Choroid plexus epithelial cell (primary cell): Measurements from ENCODE around the gene EYS.

Experiments
- DNase-seq: peaks from one replicate; pipeline ENCODE4 v3.0.0-alpha.2; 2010; ENCODE audit warnings: low read depth
- H3K4me3 ChIP-seq: 2 replicates; pipeline ENCODE4 v1.5.1; 2011; ENCODE audit warnings: low read depth, mild to moderate bottlenecking, control low read depth, low read length, moderate library complexity
- TF ChIP-seq, protein P1 (sequence below): conservative IDR thresholded peaks from 2 replicates; pipeline ENCODE4 v1.5.1; 2011; ENCODE audit warnings: low read depth, mild to moderate bottlenecking, control low read depth, inconsistent platforms, low read length, moderate library complexity

EYS gene

DNA sequence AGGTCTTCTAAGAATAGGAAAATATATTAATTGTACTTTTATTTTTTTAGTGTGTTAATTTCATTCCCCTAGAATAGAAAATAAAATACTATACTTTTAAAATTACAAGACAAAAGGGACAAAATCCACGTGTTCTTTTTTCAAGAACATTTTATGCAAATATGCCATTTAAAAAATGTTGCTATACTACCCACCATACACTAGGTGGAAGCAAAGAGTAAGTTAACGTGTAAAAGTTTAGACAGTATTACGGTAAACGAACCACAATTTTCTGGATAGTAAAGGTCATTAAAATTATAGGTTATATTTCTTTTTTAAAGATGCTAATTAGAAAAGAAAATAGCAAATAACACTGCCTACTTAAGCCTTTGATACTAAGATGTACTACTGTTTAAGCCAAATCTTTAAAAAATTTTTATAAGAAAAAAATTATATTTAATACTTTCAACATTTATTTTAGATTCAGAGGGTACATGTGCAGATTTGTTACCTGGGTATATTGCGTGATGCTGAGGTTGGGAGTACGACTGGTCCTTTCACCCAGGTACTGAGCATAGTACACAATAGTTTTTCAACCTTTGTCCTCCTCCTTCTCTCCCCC lies 1783.8 kb downstream of the EYS start:
- TF ChIP-seq, protein P1, sequence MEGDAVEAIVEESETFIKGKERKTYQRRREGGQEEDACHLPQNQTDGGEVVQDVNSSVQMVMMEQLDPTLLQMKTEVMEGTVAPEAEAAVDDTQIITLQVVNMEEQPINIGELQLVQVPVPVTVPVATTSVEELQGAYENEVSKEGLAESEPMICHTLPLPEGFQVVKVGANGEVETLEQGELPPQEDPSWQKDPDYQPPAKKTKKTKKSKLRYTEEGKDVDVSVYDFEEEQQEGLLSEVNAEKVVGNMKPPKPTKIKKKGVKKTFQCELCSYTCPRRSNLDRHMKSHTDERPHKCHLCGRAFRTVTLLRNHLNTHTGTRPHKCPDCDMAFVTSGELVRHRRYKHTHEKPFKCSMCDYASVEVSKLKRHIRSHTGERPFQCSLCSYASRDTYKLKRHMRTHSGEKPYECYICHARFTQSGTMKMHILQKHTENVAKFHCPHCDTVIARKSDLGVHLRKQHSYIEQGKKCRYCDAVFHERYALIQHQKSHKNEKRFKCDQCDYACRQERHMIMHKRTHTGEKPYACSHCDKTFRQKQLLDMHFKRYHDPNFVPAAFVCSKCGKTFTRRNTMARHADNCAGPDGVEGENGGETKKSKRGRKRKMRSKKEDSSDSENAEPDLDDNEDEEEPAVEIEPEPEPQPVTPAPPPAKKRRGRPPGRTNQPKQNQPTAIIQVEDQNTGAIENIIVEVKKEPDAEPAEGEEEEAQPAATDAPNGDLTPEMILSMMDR = peak; percentile 58
- no peak overlapping the region for H3K4me3 ChIP-seq
- peak; percentile 62 for DNase-seq

DNA sequence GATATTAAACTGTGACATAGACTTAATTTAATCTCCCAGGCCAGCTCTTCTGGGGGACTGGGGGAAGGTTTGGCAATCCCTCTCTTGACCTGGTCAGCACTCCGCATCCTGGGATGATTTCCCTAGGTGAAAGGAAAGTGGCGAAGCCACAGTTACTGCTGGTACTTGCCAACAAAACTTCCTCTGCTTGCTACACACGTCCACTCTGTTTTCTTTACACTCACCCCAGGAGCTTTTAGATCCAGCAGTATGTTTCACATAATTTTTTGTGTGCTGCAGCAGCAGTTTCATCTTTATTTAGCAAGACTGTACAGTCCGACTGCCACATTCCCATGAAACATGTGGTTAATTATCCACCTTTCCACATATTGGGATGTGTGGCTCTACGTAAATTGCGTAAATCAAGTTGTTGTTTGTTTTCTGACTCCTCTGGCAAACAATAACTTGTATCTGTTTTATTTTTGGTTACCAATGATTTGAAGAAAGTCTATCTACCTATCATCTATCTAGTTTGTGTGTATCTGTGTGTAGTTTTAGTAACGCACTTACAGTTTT lies 1787.4 kb downstream of the EYS start:
- DNase-seq = peak; percentile 40
- TF ChIP-seq, protein P1 = no peak
- H3K4me3 ChIP-seq = no peak overlapping the region

DNA sequence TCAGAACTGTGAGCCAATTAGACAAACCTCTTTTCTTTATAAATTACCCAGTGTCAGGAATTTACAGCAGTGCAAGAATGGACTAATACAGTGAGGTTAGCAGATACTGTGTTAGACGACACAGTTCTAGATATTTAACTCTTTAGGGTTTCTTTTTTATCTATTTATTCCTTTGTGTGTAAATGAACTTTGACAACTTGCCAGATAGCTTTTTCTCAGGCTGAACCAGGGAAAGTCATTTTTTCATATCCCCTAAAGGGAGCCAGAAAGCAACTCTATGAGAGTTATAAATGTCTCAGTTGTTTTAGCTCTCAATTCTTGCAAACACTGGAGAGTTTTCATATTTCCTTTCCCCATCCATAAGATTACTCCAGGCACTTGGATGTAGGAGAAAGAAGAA lies 1794.1 kb downstream of the EYS start:
- DNase-seq = no peak
- TF ChIP-seq, protein P1 = no peak
- no peak overlapping the region for H3K4me3 ChIP-seq

DNA sequence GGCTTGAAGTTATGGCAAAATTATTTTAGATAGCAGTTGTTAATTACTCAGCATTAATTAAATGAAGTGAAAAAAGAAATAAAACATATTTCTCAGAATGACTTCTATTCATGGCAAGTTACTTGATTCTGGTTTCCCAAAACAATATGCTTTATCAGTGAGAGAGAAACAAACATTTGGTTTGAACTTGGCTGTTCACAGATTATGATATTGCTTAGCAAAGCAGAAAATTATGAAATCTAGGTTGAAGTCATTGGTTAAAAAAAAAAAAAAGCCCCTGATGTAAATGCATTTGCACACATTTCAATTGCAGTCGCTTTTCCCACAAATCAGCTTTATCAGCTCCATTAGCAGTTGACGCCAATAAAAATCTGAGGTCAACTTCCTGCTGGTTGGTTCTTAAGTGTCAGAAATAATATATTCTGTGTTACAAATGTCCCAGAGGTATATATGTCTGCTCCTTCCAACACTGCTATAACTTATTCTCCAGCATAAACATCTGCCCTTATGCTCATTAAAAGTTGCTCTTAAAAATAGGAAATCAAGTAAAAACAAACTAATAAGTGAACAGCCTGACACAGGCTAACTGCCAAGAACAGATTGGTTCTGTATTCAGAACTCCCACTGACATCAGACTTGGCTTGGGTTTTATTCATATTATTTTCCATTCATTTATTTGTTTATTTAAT lies 1796.0 kb downstream of the EYS start:
- peak; percentile 27 for DNase-seq
- H3K4me3 ChIP-seq = no peak overlapping the region
- TF ChIP-seq, protein P1 = no peak

DNA sequence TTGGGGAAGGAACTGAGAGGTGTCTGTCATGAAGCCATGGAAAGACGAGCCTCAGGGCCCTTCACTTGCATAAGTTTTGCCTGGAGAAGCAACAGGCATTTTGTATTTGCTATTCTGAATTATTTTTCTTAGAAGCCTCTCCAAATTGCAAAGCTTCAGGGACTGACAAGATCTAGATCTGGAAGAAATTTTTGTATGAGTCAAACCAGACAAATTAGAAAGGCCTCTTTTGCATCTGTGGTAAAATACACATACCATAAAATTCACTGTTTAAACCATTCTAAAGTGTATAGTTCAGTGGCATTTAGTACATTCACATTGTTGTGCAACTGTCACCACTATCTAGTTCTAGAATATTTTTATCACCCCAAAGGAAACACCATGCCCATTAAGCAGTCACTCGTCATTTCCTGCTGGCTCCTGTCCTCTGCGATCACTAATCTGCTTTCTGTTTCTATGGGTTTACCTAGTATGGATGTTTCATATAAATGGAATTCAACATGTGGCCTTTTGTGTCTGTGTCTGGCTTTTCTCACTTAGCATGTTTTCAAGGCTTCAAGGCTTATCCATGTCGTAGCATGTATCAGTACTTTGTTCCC lies 1802.3 kb downstream of the EYS start:
- TF ChIP-seq, protein P1 = no peak
- peak; percentile 77 for DNase-seq
- no peak overlapping the region for H3K4me3 ChIP-seq

DNA sequence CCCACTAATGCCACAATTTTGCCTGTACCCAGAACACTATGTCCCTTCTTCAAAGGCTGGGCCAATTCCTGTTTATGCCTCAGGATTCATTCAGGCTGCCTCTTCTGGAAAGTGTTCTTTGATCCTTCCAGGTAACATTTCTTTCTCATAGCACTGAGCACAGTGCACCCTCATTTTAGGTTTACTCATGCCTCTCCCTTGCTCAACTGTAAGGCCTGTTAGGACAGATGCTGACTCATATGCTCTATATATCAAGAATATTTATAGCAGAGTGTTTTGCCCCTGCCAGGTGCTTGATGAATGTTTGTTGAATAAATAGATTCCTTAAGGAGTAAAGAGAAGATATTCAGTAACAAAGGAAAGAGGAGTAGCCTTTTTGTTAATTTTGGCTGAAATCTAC lies 1807.5 kb downstream of the EYS start:
- H3K4me3 ChIP-seq = no peak overlapping the region
- DNase-seq = peak; percentile 43
- TF ChIP-seq, protein P1 = no peak
